NCI-H1694 (cell line): ENCODE data around the gene ZCCHC24.

Source experiments
- DNase-seq: peaks from one replicate; lab custom pipeline; 2025; lab: John Stamatoyannopoulos, UW

ZCCHC24 gene

DNA sequence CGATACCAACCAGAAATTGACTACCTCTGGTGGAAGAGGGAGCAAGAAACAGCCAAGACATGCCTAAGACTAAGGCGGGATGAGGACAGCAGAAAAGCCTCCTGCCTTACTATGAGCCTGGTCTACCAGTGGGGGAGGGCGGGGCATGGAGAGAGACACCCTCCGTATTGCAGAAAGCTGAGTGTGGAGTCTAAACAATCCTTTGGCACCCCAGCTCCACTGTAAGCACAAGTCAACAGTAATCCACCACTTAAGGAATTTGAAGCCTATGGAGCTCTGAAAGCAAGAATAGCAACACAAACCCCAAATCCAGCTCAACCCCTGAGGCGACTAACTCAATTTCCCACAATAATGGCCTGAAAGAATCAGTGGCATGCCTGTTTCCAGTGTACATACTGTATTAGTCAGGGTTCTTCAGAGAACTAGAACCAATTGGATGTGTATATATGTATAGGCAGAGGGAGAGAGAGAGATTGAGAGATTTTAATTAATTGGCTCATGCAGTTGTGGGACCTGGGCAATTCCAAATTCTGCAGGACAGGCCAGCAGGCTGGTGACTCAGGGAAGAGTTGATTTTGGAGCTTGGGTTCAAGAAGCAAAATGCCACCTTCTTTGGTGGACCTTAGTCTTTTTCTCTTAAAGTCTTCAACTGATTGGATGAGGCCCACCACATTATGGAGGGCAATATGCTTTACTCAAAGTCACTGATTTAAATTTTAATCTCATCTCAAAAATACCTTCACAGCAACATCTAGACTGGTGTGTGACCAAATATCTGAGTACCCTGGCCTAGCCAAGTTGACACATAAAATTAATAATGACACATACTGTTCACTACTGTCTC lies 84.7 kb downstream of the ZCCHC24 start:
- DNase-seq, result no peak

DNA sequence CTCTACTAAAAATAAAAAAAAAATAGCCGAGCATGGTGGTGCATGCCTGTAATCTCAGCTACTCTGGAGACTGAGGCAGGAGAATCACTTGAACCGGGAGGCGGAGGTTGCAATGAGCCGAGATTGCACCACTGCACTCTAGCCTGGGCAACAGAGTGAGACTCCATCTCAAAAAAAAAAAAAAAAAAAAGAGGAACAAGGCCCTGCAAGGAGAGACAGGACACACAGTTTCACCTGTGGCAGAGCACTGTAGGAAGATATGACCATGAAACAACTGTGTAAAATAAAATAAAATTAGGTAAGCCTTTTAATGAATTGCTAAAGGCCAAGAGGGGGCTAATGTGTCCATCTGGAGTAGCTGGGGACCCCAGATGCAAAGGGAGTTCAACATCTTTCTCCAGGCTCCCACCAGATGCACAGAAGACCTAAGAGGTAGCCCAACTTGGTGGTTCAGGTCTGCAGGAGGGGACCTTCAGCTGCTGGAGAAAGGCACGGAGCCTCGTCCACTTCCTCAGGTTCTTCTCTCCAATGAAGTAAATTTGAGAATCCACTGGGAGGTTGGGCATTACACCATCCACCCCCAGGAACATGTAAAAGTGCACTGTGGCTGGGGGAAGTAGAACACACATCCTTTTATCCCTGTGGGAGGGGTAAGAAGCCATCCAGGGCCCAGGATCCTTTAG lies 85.5 kb downstream of the ZCCHC24 start:
- no peak for DNase-seq

DNA sequence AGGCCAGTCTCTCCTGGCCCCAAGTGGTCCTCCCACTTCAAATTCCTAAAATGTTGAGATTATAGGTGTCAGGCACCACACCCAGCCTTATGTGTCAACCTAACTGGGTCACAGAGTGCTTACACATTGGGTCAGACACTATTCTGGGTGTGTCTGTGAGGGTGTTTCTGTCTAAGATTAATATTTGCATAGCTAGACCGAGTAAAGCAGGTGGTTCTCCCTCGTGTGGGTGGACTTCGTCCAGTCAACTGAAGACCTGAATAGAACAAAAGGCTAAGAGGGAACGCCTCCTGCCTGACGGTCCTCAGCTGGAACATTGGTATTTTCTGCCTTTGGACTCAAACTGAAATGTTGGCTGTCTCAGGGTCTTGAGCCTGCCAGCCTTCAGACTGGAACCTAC lies 86.6 kb downstream of the ZCCHC24 start:
- DNase-seq, result no peak

DNA sequence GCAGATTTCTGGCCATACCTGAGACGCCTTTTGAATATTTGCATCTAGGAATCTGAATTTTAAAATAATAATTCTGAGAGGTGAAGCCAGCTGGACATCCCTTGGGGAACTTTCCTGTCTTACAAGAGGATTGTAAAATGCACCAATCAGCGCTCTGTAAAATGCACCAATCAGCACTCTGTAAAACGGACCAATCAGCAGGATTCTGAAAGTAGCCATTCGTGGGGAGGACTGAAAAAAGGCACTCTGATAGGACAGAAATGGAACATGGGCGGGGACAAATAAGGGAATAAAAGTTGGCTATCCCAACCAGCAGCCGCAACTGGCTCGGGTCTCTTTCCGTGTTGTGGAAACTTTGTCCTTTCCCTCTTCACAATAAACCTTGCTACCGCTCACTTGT lies 88.2 kb downstream of the ZCCHC24 start:
- DNase-seq, result no peak

DNA sequence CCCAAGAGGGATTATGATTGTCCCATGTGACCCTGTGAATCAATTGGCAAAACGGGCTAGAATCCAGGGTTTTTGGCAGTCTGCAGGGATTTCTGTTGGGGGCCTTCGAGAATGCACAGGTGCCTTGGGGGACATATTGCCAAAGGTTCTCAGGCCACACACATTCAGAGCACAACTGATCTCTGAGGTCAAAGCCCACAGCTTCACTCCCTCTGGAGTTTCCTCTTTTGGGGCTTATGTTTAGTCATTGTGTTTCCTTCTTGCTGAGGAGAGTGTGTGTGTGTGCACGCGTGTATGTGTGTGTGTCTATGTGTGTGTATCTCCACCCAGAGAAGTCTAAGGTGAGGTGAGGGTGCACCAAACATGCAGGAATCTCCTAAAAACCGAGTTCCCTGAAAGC lies 89.3 kb downstream of the ZCCHC24 start:
- no peak for DNase-seq

DNA sequence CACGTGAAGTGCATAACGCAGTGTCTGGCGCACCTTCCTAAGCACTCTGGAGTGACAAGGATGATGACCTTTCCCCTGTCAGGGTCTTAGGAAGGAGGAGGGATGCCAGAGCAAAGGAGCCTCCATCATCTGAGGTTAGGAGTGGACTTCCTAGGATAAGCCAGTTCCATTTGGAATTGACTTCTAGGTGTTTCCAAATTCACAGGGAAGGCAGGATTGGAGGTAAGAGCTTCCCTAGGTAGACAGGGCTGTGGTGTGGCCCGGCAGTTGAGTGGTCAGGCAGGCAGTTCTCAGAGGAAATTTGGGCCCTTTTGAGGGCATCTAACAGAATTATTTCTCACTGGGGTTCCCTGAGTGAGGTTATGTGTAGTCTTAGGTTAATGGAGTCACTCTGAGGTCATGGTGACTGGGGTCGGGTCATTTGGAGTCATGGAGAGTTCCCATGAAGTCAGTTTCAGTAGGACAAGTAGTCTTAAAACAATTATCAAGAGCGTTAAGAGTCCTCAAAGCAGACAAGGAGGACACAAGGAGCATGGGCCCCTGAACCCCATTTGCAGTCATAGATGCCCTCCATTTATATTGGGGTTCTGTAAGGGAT lies 89.9 kb downstream of the ZCCHC24 start:
- no peak for DNase-seq

DNA sequence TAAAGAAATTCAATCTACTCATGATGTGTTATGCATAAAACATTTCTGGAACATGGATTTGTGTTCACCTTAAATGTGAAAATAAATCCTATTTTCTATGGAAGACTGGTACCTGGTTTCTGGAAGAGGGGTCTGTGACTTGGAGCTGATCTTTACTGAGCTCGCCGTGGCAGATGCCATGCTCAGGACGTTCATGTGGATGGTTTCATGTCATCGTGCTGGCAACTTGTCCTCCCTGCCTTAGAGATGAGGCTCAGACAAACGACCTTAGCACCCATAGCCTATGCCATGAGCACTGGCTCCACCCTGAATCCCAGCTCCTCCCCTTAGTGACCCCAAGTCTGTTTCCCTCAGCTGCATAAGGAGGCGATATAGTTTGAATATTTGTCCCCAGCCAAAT lies 90.8 kb downstream of the ZCCHC24 start:
- no peak for DNase-seq

DNA sequence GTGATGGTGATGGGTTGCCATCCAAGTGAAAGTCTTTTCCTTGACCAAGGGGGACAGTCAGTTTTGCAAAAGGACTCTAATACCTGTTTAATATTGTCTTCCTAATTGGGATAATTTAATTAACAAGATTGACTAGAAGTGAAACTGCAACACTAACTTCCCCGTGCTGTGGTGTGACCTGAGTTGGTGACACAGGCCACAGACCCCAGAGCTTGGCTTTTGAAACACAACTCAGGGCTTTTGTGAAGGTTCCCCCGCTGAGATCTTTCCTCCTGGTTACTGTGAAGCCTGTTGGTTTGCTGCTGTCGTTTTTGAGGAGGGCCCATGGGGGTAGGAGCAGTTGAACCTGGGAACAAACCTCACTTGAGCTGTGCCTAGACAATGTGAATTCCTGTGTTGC lies 91.3 kb downstream of the ZCCHC24 start:
- DNase-seq, result no peak

DNA sequence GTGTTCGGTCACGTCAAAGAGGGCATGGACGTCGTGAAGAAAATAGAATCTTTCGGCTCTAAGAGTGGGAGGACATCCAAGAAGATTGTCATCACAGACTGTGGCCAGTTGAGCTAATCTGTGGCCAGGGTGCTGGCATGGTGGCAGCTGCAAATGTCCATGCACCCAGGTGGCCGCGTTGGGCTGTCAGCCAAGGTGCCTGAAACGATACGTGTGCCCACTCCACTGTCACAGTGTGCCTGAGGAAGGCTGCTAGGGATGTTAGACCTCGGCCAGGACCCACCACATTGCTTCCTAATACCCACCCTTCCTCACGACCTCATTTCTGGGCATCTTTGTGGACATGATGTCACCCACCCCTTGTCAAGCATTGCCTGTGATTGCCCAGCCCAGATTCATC lies 91.7 kb downstream of the ZCCHC24 start:
- no peak for DNase-seq

DNA sequence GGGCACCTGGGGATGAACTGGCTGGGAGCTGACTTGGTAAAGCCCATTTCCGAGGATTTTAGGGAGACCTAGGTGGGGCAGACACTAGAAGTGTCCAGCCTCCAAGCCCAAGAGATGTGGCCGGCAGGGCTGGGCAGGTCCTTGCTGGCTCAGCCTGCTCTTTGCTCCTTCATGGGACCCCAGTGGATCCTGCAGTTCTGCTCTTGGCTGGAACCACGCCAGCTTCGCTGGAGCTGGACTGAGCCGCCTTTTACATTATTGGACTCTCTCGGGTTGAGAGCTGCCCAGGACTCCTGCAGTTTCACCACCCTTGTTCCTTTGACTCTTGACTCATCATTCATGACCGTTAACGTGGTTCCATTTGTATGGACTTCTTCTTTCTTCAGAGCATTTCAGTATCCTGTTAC lies 92.4 kb downstream of the ZCCHC24 start:
- no peak for DNase-seq

DNA sequence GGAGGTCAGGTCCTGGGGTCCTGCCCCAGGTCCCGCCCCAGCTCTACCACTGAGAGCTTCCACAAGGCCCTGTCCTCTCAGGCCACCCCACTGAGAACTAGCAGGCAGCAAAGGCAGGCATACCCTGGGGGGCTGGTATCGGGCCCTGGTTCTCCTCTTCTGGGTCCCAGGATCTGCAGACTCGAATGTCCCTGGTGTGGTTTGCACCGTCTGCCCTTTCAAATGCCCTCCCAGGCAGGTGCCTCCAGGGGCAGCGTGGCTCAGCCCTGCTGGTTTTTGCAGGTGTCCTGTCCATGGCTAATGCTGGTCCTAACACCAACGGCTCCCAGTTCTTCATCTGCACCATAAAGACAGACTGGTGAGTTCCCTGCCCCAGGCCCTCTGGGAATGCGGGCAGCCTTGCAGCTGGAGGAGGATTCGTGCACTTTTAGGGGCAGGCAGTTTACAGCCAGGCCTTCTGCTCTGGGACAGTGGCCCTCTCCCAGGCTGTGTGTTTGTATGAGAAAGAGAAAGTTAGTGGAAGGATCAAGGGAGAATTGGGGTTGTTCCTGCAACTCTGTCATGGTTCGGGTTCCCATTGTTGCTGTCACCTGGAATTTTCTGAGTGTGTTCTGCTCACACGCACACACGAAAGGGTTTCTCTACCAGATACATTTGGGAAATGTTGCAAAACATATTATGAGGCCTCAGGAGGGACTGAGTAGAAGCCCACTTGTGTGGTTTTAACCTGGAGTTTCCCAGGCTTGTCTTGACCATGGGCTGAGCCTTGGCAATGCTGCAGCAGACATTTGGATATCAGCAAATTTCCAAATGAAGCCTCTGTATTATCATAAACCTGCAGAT lies 93.2 kb downstream of the ZCCHC24 start:
- no peak for DNase-seq

DNA sequence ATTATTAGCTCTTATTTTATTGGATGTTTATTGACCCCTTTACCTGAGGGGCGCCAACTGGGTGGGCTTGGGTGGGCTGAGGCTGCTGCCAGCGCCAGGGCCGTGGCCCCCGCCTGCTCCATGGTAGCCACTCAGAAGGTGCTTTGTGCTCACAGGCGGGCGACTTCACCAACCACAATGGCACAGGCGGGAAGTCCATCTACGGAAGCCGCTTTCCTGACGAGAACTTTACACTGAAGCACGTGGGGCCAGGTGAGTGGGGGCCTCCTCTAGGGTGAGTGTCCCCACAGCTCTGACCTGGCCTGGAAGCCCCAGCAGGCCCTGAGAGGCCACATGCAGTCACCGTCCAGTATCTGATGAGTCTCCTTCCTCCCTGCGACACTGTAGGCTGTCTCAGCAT lies 94.1 kb downstream of the ZCCHC24 start:
- no peak for DNase-seq

DNA sequence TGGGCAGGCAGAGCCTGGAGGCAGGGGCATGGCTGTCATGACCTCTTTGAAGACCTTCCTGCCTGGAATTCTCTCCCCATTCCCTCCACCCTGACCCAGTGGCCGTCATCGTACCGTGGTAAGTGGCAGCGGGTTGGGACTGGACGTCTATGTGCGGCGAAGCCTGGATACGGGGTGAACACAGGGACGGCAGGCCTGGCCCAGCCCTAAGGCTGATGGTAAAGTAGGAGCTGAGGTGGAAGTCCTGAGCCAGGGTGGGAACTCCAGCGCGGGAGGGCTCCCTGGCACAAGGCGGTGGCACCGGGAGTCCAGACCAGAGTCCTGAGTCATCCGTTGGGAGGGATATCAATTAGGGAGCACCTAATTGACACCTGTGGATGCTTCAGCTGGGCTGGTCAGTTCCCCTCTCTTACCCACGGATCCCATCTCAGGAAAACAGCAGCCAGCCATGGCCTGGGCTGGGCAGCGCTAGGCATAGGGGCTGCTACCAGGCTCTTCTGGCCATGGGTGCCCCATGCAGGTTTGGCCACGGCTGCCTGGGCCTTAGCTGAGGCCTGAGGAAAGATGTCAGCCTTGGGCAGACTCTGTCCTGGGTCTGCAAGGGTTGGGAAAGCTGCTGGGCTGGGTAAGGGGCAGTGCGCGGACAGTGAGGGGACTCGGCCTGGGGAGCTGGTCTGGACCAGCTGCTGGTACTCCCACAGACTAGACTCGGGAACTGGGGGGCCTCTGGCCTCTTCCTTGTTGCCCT lies 94.8 kb downstream of the ZCCHC24 start:
- no peak for DNase-seq

DNA sequence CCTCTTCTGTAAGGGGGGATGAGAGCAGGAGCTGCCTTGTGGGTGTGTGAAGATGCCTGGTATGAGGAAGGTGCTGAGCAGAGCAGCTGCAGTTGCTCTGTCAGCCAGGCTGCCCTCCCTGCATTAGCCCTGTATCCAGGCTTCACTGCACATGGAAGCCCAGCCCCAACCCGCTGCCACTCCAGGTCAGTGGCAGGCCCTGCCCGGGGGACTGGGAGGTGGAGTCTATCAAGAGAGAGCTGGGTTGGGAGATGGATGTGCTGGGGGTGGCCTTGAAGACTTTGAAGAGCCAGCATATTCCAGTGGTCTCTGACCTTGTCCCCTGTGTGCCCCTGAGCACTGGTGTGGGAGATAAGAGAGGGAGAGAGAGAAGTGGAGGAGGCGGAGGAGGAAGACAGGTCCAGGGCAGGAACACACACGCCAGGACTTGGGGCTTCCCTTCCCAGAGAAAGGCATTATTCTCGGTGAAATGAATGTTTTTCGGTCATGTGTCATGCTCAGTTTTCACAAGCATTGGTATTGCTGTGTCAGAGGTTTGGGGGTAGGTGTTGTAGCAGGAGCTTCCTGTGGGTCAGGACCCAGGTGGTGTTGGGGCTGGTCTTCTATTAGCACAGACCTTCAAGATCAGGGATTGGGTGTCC lies 95.5 kb downstream of the ZCCHC24 start:
- DNase-seq, result no peak

DNA sequence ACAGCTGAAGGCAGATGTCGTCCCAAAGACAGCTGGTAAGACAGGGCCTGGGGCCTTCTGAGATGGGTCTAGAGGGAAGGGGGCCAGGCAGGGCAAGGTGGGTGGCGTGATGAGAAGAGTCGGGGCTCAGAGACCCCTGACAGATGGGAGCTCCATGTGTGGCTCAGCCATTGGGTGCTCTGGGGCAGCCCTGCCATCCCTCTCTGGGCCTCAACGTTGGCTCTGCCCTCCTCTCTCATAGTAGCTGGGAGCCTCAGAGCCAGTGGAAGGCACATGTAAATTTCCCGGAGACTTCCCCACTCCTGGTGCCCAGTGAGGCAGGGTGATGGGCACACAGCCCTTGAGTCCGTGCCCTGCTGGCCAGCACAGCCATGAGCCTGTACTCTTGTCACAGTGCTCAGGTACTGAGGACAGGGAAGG lies 96.3 kb downstream of the ZCCHC24 start:
- no peak for DNase-seq

DNA sequence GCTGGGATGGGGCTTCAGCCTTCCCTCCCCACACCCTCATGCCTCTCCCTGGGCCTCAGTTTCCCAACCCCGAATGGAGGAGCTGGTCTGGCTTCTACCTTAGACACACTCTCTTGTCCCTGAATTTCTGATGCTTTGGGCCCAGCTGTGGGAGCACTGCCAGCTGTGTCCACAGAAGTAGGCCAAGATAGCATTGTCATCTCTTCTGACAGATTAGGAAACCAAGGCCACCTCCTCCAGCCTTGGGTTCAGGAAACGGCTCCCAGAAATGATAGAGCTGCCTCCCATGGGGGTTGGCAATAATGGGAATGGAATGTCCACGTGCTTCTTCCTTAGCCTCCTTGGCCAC lies 96.8 kb downstream of the ZCCHC24 start:
- DNase-seq, result no peak

DNA sequence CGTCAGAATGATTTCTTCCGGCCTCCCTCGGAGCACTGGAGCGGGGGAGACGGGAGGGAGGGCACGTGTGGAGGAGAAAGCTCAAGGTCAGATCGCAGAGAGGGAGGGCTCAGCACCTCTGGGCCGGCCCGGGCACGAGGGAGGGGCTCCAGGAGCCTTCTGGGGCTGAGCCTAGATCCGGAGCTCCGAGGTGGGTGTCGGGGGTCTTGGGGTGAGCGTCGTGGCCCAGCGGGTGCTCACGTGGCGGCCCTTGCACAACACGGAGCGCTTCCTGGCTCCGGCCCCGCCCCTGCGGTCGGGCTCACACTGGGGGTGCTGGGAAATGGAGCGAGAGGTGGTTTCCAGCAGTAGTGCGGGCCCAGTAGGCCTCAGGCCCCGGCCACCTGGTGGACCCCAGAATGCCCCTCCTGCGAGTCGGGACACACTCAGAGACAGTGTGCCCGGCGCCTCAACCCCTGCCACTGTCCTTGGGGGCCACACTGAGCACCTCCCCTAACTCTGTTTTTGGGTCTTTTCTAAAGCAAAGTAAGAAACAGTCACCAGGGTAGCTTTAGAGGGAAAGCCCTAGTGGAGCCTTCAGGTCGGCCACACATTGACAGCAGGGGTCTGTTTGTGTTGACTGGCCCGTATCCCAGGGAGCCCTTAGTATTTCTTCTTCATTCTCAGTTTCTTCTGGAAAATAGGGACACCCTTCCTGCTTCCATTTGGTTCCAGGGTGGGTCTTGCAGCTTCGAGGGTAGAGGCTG lies 97.4 kb downstream of the ZCCHC24 start:
- no peak for DNase-seq

DNA sequence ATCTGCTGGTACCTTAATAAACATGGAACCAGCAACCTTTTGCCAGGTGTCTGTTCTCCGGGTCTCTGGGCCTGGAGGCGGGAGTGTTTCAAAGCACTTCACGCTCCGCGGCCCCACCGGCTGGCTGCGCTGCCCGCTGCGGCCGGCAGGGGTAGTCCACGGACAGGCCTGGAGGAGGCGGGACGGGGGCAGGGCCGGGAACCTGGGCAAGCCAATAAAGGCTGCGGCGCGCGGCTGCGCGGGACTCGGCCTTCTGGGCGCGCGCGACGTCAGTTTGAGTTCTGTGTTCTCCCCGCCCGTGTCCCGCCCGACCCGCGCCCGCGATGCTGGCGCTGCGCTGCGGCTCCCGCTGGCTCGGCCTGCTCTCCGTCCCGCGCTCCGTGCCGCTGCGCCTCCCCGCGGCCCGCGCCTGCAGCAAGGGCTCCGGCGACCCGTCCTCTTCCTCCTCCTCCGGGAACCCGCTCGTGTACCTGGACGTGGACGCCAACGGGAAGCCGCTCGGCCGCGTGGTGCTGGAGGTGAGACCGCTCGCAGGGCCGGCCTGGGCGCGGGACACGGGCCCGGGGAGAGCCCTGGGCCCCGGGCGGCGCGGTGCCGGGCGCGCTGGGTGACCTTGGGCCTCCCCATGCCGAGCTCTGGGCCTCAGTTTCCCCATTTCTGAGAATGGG lies 98.1 kb downstream of the ZCCHC24 start, which contains the start of gene PPIF:
PPIF (plus strand) TSS at position 244 of the 668 bp plus-strand sequence; CDS start at position 324, 80 bp downstream.
- DNase-seq, result peak; percentile 47

DNA sequence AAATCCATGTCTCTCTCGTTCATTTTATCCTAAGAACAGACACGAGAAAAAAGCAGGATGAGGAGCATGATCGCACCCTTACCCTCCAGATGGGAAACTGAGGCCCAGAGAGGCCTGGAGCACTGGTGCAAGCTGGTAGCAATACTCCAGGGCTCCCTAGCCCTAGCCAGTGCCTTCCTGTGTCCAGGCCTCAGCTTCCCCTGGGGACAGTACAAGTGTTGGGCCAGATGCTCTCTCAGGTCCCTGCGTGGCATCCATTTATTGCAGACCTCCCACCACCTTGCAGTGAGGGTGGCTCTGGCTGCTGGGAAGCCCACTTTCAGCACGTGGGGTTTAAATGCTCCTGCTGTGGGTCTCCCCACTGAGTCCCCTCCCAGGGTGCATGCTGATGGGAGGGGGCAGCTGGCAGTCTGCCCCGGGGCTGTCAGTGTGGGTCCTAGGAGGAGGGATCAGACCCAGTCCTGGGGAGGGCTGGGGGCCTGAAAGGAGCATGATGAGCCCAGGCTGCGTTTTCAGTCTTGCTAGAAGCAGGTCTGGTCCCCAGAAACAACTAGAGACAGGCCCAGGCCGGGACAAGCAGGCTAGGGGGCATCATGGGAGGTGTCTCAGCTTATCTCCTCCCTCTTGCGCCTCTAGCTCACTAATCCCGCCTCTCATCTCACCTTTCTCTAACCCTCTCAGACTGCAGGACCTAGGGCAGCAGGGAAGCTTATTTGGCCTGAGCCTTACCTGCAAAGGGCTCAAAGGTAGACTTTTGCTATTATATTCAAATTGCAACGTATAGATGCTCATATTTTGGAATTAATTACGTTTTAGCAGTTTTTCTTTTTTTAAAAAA lies 98.8 kb downstream of the ZCCHC24 start:
- DNase-seq, result no peak
